ENCODE results near the gene KCNQ1OT1. TPM values are rescaled to one million over a fixed set of nuclear protein-coding genes. Genes with fewer than 3 reads are reported as not detected.

KCNQ1OT1 gene
- total RNA-seq, 1 donor from 2014 or later, result 3.4 TPM

DNA sequence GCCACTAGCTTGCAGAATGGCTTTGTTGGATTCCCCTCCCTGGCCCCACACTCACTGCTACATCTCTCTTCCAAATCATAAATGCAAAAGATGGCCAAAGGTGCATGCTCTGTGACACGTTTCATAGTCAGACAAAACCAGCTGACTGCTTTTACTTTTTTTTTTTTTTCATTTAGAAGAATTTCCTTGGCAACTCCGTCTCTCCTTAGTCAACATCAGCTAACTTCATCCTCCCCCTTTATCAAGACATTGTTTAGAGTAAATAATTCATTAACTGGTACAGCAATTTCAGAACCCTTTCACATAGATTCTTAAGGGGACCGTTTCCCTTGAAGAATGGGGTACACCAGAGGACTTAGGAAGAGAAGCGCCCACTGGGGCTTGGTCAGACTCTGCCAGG lies 16.0 kb downstream of the KCNQ1OT1 start:
- intact Hi-C loops (cut with DNase I), result no loop called here
- DNase-seq (ENCODE audit: extremely low spot score in 2 of 2), result no peak
- TF ChIP-seq POLR2A (IDR thresholded peaks at IDR 0.05) (no peak), POLR2AphosphoS5 (IDR thresholded peaks at IDR 0.05; ENCODE audit: insufficient read depth in 1 of 2, low read depth in 1 of 2) (no peak), CTCF (IDR thresholded peaks at IDR 0.05) (no peak)

GRCh38 chr11:2681408-2682145 lies 18.2 kb downstream of the KCNQ1OT1 start:
- Histone ChIP-seq H3K27ac (no peak overlapping the region), H3K36me3 (no peaks in the 10 kb centered on the region), H3K4me1 (peaks cover 12% of the 10 kb centered on the region), H3K4me3 (no peak overlapping the region), H3K27me3 (no peaks in the 10 kb centered on the region), H3K9me3 (no peaks in the 10 kb centered on the region)
- DNase-seq (ENCODE audit: extremely low spot score in 2 of 2), result no peak
- TF ChIP-seq CTCF (IDR thresholded peaks at IDR 0.05), result no peak
- TF ChIP-seq POLR2A (IDR thresholded peaks at IDR 0.05), result no peak
- no peak for TF ChIP-seq POLR2AphosphoS5 (IDR thresholded peaks at IDR 0.05; ENCODE audit: insufficient read depth in 1 of 2, low read depth in 1 of 2)
- intact Hi-C loops (cut with DNase I), result no loop called here

More for the DNA sequence above, 16.0 kb downstream of the KCNQ1OT1 start:
- Histone ChIP-seq H3K27ac (no peak overlapping the region), H3K4me3 (no peak overlapping the region), H3K9me3 (no peaks in the 10 kb centered on the region), H3K36me3 (no peaks in the 10 kb centered on the region), H3K4me1 (peaks cover 18% of the 10 kb centered on the region), H3K27me3 (no peaks in the 10 kb centered on the region)

GRCh38 chr11:2679011-2679676 lies 20.6 kb downstream of the KCNQ1OT1 start:
- TF ChIP-seq CTCF (IDR thresholded peaks at IDR 0.05), result no peak
- no peak for TF ChIP-seq POLR2A (IDR thresholded peaks at IDR 0.05)
- TF ChIP-seq POLR2AphosphoS5 (IDR thresholded peaks at IDR 0.05; ENCODE audit: insufficient read depth in 1 of 2, low read depth in 1 of 2), result no peak
- Histone ChIP-seq H3K4me1 (peaks cover 20% of the 10 kb centered on the region), H3K36me3 (no peaks in the 10 kb centered on the region), H3K27ac (no peak overlapping the region), H3K4me3 (no peak overlapping the region), H3K27me3 (no peaks in the 10 kb centered on the region), H3K9me3 (no peaks in the 10 kb centered on the region)
- intact Hi-C loops (cut with DNase I), result no loop called here
- no peak for DNase-seq (ENCODE audit: extremely low spot score in 2 of 2)

DNA sequence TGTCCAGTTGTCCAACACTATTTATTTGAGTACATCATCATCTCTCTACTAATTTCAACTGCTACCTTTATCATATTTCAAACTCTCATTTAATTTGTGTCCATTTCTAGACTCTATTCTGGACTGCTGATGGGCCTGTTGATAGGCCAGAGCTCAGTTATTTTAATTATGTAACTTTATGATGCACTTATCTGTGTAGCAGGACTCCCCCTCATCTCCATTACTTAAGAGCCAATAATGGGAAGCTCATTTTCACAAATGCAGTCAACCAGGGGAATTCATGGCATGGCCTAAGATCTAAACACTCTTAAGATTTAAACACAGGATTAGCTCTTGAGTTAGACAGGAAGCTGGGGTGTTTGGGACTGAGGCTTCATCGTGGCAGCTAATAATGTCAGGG lies 21.4 kb downstream of the KCNQ1OT1 start:
- DNase-seq (ENCODE audit: extremely low spot score in 2 of 2), result no peak
- H3K27me3 ChIP-seq, result no peaks in the 10 kb centered on the region
- H3K36me3 ChIP-seq, result no peaks in the 10 kb centered on the region
- no peak overlapping the region for H3K4me3 ChIP-seq
- H3K9me3 ChIP-seq, result no peaks in the 10 kb centered on the region
- TF ChIP-seq CTCF (IDR thresholded peaks at IDR 0.05) (no peak), POLR2A (IDR thresholded peaks at IDR 0.05) (no peak), POLR2AphosphoS5 (IDR thresholded peaks at IDR 0.05; ENCODE audit: insufficient read depth in 1 of 2, low read depth in 1 of 2) (no peak)
- intact Hi-C loops (cut with DNase I), result no loop called here
- H3K4me1 ChIP-seq, result peaks cover 27% of the 10 kb centered on the region
- H3K27ac ChIP-seq, result no peak overlapping the region

- no peak overlapping the region for H3K4me3 ChIP-seq
- peaks cover 27% of the 10 kb centered on the region for H3K4me1 ChIP-seq
- H3K9me3 ChIP-seq, result no peaks in the 10 kb centered on the region
- DNase-seq (ENCODE audit: extremely low spot score in 2 of 2), result no peak
- intact Hi-C loops (cut with DNase I), result no loop called here
- H3K36me3 ChIP-seq, result no peaks in the 10 kb centered on the region
- H3K27me3 ChIP-seq, result no peaks in the 10 kb centered on the region
- H3K27ac ChIP-seq, result no peak overlapping the region
- no peak for TF ChIP-seq POLR2AphosphoS5 (IDR thresholded peaks at IDR 0.05; ENCODE audit: insufficient read depth in 1 of 2, low read depth in 1 of 2)
- TF ChIP-seq CTCF (IDR thresholded peaks at IDR 0.05), result no peak
These were observed 22.7 kb downstream of the KCNQ1OT1 start for GRCh38 chr11:2677127-2677526.
